Measurements from ENCODE around the gene CFAP74. TPM values are rescaled to one million over a fixed set of nuclear protein-coding genes. Genes with fewer than 3 reads are reported as not detected.

Gene CFAP74
- total and polyA plus RNA-seq, 2 of the 13 experiments (the other 11 are each of a cell fraction or from before 2014, with no cell fraction given), result 0.27 to 0.62 TPM

- TF ChIP-seq ZNF414 (CRISPR knock-in tag; IDR thresholded peaks at IDR 0.05) (0 out of 2 replicates have a peak, but pooled peaks have one; percentile 49), POGK (CRISPR knock-in tag; conservative IDR thresholded peaks at IDR 0.05) (peak; percentile 63; the same call in 1 of the 2 replicates), ZNF282 (IDR thresholded peaks at IDR 0.05; ENCODE audit: partially characterized antibody) (no peak), BORCS8-MEF2B (CRISPR knock-in tag; IDR thresholded peaks at IDR 0.05) (peak; percentile 60; the same call in 1 of the 2 replicates), CREB3 (CRISPR knock-in tag; IDR thresholded peaks at IDR 0.05) (no peak), ZNF501 (CRISPR knock-in tag; IDR thresholded peaks at IDR 0.05) (0 out of 2 replicates have a peak, but pooled peaks have one; percentile 3), PRPF4 (IDR thresholded peaks at IDR 0.05; ENCODE audit: low read depth, low read length, poor library complexity, severe bottlenecking) (no peak), ZNF737 (CRISPR knock-in tag; IDR thresholded peaks at IDR 0.05; ENCODE audit: borderline replicate concordance) (no peak), ZNF121 (CRISPR knock-in tag; IDR thresholded peaks at IDR 0.05) (no peak), ZNF430 (CRISPR knock-in tag; IDR thresholded peaks at IDR 0.05) (no peak), ZNF678 (CRISPR knock-in tag; IDR thresholded peaks at IDR 0.05) (no peak), KAT2B (IDR thresholded peaks at IDR 0.05; ENCODE audit: borderline replicate concordance, low read depth, low read length) (no peak), ZNF264 (CRISPR knock-in tag; IDR thresholded peaks at IDR 0.05) (no peak), RFXAP (CRISPR knock-in tag; IDR thresholded peaks at IDR 0.05; ENCODE audit: borderline replicate concordance) (no peak; the same call in 1 of the 2 replicates), HNF1A (IDR thresholded peaks at IDR 0.05; ENCODE audit: low read depth) (no peak), HNF1A (CRISPR knock-in tag; IDR thresholded peaks at IDR 0.05; ENCODE audit: borderline replicate concordance) (0 out of 2 replicates have a peak, but pooled peaks have one; percentile 18), ZNF18 (CRISPR knock-in tag; IDR thresholded peaks at IDR 0.05; ENCODE audit: insufficient replicate concordance) (peak; percentile 55)
Observed at GRCh38 chr1:2047749-2048729, 44.5 kb upstream of the CFAP74 start (continued).

All from HepG2 (cell line).